Activated B cell treated with CpG ODN at 0.5 μM for 24 hours (primary cell): Measurements from ENCODE around the gene SPRN. TPM values are rescaled to one million over a fixed set of nuclear protein-coding genes. Genes with fewer than 3 reads are reported as not detected.

Experiments
- ATAC-seq: fragments of 200-7000 bp; cut with Tn5 transposase; one replicate; pipeline ENCODE4 v1.10.0; 2021; ENCODE audit warnings: low read depth, mild to moderate bottlenecking, moderate library complexity
- CTCF ChIA-PET: fragments of 350-600 bp; sonication (Branson Sonifier 250); formaldehyde crosslinking; loops from one replicate; lab custom pipeline; 2021; ENCODE audit warnings: antibody characterized with exemption; lab: Charles Lee
- POLR2A ChIA-PET: fragments of 350-600 bp; sonication (Branson Sonifier 250); formaldehyde crosslinking; loops from one replicate; lab custom pipeline; 2021; ENCODE audit warnings: antibody characterized with exemption; lab: Charles Lee
- DNase-seq: peaks from one replicate; pipeline ENCODE4 v3.0.0; 2022
- H3K27ac Mint-ChIP-seq: one replicate; pipeline ENCODE4 v1.8.0; 2020; ENCODE audit warnings: mixed read lengths
- H3K27me3 Mint-ChIP-seq: one replicate; pipeline ENCODE4 v1.8.0; 2021; ENCODE audit warnings: mixed read lengths
- H3K36me3 Mint-ChIP-seq: one replicate; pipeline ENCODE4 v1.8.0; 2021; ENCODE audit warnings: low read depth, mixed read lengths
- H3K4me1 Mint-ChIP-seq: one replicate; pipeline ENCODE4 v1.8.0; 2021; ENCODE audit warnings: mixed read lengths
- H3K4me3 Mint-ChIP-seq: one replicate; pipeline ENCODE4 v1.8.0; 2020; ENCODE audit warnings: mild to moderate bottlenecking, mixed read lengths
- H3K9me3 Mint-ChIP-seq: one replicate; pipeline ENCODE4 v1.8.0; 2020; ENCODE audit warnings: mixed read lengths
- CTCF ChIP-seq: fragments of 200-600 bp; IDR thresholded peaks from one replicate; pipeline ENCODE4 v1.8.0; 2022; ENCODE audit warnings: antibody characterized with exemption, mild to moderate bottlenecking
- intact Hi-C: fragments of 100-400 bp; cut with micrococcal nuclease; formaldehyde crosslinking; loops from one replicate; pipeline ENCODE4 v1.15.1; 2024
- total RNA-seq: library from RNA; stranded (reverse); gene quantifications from 2 replicates; pipeline ENCODE4 v1.2.3, GENCODE V29; 2022

Gene SPRN
- total RNA-seq, 1 donor from 2014 or later, result not detected

GRCh38 chr10:133385214-133385613, 39.2 kb downstream of the SPRN start:
- intact Hi-C loops, result no loop called here
- ATAC-seq, result no peak
- peaks cover 27% of the 10 kb centered on the region for H3K36me3 Mint-ChIP-seq

GRCh38 chr10:133384071-133384470, 40.4 kb downstream of the SPRN start:
- CTCF ChIA-PET, result no interaction called here
- Mint-ChIP-seq H3K27me3 (no peaks in the 10 kb centered on the region), H3K4me1 (peaks cover 51% of the 10 kb centered on the region), H3K4me3 (no peak overlapping the region), H3K9me3 (no peaks in the 10 kb centered on the region), H3K27ac (peak overlapping the region; percentile 41), H3K36me3 (peaks cover 27% of the 10 kb centered on the region)
- no peak for TF ChIP-seq CTCF
- POLR2A ChIA-PET, result no interaction called here
- intact Hi-C loops, result no loop called here
- no peak for DNase-seq
- ATAC-seq, result no peak

More at GRCh38 chr10:133385214-133385613, 39.2 kb downstream of the SPRN start:
- H3K27ac Mint-ChIP-seq, result no peak overlapping the region
- no peak overlapping the region for H3K4me3 Mint-ChIP-seq
- H3K9me3 Mint-ChIP-seq, result no peaks in the 10 kb centered on the region
- peaks cover 54% of the 10 kb centered on the region for H3K4me1 Mint-ChIP-seq
- no peak for TF ChIP-seq CTCF
- no peak for DNase-seq
- CTCF ChIA-PET, result no interaction called here
- POLR2A ChIA-PET, result no interaction called here
- H3K27me3 Mint-ChIP-seq, result no peaks in the 10 kb centered on the region

GRCh38 chr10:133383551-133383950, 40.9 kb downstream of the SPRN start:
- peaks cover 25% of the 10 kb centered on the region for H3K36me3 Mint-ChIP-seq
- ChIA-PET POLR2A (no interaction called here), CTCF (no interaction called here)
- no peaks in the 10 kb centered on the region for H3K27me3 Mint-ChIP-seq
- DNase-seq, result no peak
- no peak overlapping the region for H3K4me3 Mint-ChIP-seq
- H3K9me3 Mint-ChIP-seq, result no peaks in the 10 kb centered on the region
- no peak overlapping the region for H3K27ac Mint-ChIP-seq
- no peak for ATAC-seq
- peaks cover 46% of the 10 kb centered on the region for H3K4me1 Mint-ChIP-seq
- intact Hi-C loops, result no loop called here
- no peak for TF ChIP-seq CTCF

GRCh38 chr10:133381036-133381435, 43.4 kb downstream of the SPRN start:
- Mint-ChIP-seq H3K9me3 (no peaks in the 10 kb centered on the region), H3K4me1 (peaks cover 35% of the 10 kb centered on the region), H3K27me3 (no peaks in the 10 kb centered on the region), H3K36me3 (peaks cover 22% of the 10 kb centered on the region), H3K4me3 (peak overlapping the region; percentile 66), H3K27ac (peak overlapping the region; percentile 50)
- ChIA-PET POLR2A (interaction anchor here (0.9 to 6.6 kb wide), 3 partner anchors 9 to 20 kb away, joined by 3 to 52 read pairs (median 4); partner anchors contain the start of gene MTG1), CTCF (interaction anchor here (0.8 kb wide), 1 partner anchor 52 kb away, joined by 3 read pairs; no protein-coding TSS in a partner anchor)
- ATAC-seq (no peak), DNase-seq (no peak)
- TF ChIP-seq CTCF, result no peak
- intact Hi-C loops, result no loop called here

GRCh38 chr10:133379801-133380666, 44.4 kb downstream of the SPRN start:
- H3K4me3 Mint-ChIP-seq, result peak overlapping the region; percentile 81
- TF ChIP-seq CTCF, result no peak
- H3K27ac Mint-ChIP-seq, result peak overlapping the region; percentile 50
- ChIA-PET CTCF (interaction anchor here (0.8 to 0.9 kb wide), 2 partner anchors 10 to 51 kb away, joined by 3 read pairs; no protein-coding TSS in a partner anchor), POLR2A (interaction anchor here (1.2 to 6.6 kb wide), 2 partner anchors 10 to 14 kb away, joined by 4 to 52 read pairs; partner anchors contain the start of gene MTG1)
- H3K36me3 Mint-ChIP-seq, result peaks cover 22% of the 10 kb centered on the region
- no peak for DNase-seq
- H3K27me3 Mint-ChIP-seq, result no peaks in the 10 kb centered on the region
- no peaks in the 10 kb centered on the region for H3K9me3 Mint-ChIP-seq
- H3K4me1 Mint-ChIP-seq, result peaks cover 38% of the 10 kb centered on the region
- intact Hi-C loops, result loop anchor here (1.0 to 10.0 kb wide), 5 partner anchors 9 to 1045 kb away; partner anchors contain the start of genes LRRC27 and MTG1
- ATAC-seq, result no peak
